HG02943 (cell line): ENCODE measurements around the gene PRKACB.
"Not testable (repeated sequence)": the region's sequence is repeated elsewhere in the genome, so short reads cannot be mapped to it uniquely, and the experiment has no call there.

Experiments
- ATAC-seq: cut with Tn5 transposase; IDR thresholded peaks from one replicate; pipeline ENCODE4 v1.9.1; 2021; ENCODE audit warnings: mild to moderate bottlenecking, low read depth, moderate library complexity; ENCODE audit not compliant: unreplicated experiment

Gene PRKACB

DNA sequence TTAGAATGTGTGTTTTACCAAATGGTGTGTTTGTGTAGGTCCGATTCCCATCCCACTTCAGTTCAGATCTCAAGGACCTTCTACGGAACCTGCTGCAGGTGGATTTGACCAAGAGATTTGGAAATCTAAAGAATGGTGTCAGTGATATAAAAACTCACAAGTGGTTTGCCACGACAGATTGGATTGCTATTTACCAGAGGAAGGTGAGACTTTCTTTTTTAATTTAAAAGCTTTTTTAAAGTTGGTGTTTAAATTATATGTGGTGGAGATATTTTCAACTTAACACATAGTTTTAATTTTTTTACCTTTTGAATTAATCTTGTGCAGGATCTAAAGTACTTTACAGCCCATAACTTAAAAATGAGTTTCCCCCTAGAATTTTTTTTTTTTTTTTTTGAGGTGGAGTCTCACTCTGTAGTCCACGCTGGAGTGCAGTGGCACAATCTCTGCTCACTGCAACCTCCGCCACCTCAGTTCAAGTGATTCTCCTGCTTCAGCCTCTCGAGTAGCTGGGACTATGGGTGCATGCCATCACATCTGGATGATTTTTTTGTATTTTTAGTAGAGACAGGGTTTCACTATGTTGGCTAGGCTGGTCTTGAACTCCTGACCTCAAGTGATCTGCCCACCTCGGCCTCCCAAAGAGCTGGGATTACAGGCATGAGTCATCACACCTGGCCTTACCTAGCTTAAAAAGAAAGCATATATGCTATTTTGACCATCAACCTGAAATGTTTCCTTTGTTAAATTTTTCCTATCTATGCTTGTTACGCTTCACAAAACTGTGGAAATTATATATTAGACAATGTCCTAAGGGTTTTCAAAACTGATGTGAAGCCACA is 70.3 kb downstream of the PRKACB start:
- ATAC-seq = no peak

DNA sequence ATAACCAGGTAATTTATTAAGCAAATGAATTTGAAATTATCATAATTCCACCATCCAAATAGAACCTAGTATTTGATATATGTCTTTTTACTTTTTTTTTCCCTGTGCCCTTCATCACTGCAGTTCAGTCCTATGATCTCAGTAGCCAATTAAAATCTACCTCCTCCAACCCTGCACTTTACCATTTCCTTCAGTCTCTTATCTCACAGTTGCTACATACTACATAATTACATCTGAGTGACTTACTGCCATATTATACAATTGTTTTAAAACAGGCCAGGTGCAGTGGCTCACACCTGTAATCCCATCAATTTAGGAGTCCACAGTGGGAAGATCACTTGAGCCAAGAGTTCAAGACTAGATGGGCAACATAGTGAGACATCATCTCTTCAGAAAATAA is 73.2 kb downstream of the PRKACB start:
- no peak for ATAC-seq

DNA sequence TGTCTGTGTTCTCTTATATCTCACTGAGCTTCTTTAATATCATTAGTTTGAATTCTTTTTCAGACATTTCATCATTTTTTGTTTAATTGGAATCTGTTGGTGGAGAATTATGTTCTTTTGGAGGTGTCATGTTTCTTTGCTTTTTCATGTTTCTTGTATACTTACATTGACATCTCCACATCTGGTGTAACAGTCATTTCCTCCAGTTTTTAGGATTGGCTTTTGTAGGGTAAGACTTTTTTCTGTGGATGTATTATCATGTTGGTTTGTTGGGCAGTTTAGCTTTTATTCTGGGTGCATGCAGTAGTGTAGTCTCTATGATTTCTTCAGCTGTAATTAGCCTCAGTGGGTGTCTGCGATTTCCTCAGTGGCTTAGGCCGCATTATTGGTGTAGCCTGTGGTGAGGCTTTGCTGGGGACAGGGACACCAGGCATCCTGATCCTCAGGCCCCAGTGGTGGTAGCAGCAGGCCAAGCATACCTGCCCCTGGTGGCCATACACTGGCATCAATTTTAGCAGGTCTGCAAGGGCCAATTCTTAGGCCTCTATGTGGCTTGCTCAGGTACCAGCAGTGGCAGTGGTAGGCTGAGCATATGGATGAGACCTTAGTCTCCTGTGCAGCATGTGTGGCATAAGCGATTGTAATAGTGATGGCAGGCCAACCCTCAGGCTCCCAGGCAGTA is 79.8 kb downstream of the PRKACB start:
- no peak for ATAC-seq

DNA sequence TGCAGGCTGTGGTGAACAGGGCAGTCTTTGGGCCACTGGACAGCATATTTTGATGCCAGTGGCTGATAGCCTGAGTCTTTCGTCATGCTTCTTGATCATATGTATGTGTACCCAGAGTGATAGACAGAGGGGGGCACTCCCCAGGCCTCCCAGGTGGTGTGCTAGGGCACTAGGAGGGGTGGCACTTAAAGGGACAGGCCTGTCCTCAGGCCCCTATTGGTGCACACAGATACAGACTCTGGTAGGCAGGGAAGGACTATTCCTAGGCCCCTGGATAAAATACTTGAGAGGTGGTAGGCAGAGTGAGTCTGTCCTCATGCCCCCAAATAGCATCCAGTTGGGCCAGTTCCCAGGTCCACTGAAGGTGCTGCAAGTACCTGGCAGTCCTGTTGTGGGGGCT is 80.8 kb downstream of the PRKACB start:
- ATAC-seq = no peak

DNA sequence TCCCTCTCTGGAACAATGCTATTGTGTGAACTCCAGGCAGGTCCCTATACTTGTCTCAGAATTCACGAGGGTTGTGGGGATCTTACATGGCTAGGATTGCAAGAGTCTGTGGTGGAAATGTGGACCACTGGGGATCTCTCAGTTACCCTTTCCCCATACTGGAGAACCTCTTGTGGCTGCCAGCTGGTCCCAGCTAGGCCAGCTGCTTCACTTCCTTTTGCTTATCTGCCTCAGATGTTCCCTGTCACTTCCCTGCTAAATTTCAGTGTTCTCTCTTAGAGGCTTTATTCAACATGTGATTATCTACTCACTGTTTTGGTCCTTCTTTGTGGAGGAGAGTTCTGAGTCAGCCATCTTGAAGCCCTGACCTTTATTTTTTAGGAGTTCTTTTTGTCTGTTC is 81.6 kb downstream of the PRKACB start:
- no peak for ATAC-seq

DNA sequence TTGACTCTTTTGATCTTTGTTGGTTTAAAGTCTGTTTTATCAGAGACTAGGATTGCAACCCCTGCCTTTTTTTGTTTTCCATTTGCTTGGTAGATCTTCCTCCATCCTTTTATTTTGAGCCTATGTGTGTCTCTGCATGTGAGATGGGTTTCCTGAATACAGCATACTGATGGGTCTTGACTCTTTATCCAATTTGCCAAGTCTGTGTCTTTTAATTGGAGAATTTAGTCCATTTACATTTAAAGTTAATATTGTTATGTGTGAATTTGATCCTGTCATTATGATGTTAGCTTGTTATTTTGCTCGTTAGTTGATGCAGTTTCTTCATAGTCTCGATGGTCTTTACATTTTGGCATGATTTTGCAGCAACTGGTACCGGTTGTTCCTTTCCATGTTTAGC is 88.6 kb downstream of the PRKACB start:
- ATAC-seq = not testable (repeated sequence)

DNA sequence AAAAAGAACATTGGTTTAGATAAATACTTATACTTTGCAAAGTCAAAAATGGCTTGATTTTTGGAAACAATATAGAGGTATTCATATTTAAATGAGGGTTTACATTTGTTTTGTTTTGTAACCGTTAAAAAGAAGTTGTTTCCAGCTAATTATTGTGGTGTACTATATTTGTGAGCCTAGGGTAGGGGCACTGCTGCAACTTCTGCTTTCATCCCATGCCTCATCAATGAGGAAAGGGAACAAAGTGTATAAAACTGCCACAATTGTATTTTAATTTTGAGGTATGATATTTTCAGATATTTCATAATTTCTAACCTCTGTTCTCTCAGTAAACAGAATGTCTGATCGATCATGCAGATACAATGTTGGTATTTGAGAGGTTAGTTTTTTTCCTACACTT is 92.2 kb downstream of the PRKACB start:
- ATAC-seq = no peak

DNA sequence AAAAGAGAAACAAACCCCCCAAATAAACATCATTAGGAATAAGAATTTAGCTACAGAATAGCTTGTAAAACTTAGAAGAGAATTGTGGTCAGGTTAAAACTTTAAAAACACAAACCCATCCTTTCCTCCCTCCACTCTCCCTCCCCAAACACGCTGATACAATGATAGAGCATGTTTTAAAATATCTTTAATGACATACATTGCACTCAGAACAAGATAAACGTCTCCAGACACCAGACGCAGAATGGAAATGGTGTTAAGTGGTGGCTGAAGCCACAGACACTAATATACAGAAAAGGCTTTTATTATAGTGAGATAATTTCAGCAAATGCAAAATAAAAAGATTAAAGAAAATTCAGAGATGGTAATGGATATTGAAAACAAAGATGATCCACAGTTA is 98.6 kb downstream of the PRKACB start:
- ATAC-seq = no peak

DNA sequence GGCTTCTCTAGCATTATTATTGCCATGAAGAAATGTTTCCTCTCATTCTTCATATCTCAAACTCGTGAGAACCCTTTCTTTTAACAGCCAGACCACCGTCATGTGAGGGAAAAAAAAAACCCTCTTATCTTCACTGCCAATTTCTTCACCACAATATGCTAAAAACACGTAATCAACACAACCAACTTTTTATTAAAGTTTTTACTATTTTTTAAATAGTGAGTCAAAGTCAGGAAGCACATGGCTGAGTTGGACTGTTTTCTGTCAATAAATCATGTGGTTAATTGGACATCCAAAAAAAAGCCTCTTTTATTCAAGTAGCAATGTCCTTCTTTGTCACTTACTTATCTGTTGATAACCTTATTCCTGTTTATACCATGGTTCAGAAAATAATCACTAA is 101.5 kb downstream of the PRKACB start:
- ATAC-seq = no peak

DNA sequence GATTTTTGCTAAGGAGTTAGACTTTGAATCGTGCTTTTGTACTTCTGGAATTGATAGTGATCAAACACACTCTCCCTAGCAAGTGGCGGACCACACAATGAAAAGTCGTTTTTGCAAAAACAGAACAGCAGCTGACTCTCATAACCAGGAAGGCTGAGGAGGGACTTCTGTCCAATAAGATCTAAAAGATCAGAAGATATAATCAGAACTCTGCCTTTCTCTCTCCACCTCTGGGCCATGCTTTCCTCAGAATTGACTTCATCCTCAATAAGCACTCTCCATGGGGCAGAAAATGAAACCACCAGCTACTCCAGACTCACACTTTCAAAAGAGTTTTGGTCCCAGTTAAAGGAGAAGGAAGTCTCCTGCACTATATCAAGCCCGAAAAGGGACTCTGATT is 102.1 kb downstream of the PRKACB start:
- ATAC-seq = no peak

DNA sequence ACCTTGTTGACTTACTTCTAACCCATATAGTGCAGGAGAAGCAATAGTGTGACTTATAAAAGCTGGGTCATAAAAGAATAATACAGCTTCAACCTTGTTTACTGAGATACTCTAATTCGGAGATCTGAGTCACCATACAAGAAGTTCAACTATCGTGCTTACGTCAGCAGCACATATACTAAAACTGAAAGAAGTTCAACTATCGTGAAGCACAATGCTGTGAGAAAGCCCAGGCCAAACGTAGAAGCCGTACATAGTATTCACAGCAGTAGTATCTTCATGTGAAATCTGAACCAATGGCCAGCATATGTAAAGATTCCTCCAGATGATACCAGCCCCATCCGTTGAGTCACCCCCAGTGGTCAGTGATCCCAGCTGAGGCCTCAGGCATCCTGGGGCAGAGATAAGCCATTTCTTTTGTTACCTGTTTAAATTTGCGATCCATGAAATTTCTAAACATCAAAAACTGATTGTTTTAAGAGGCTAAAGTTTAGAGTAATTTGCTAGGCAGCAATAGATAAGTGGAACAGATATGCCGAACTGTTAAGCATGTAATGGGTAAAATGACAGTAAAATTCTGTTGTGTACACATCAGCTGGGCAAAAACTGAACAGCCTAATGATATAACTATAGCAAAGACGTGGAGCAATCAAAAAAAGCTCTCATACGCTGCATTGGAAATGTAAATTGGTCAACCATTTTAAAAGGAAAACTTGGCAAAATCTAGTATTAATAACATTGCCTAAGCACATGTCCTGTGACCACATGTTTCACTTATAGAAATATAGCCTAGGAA is 103.6 kb downstream of the PRKACB start:
- ATAC-seq = no peak

DNA sequence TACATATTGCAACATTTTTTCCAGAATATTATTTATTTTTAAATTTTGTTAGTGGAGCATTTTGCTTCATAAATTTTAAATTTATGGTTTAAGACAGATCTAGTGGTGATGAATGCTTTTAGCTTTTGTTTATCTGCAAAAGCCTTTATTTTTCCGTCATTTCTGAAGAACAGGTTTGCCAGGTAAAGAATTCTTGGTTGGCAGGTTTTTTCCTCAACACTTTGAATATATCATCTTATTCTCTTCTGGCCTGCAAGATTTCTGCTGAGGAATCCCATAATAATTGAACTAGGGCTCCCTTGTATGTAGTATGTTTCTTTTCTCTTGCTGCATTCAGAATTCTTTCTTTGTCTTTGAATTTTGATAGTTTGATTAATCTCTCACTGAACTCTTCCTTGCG is 106.6 kb downstream of the PRKACB start:
- ATAC-seq = no peak

DNA sequence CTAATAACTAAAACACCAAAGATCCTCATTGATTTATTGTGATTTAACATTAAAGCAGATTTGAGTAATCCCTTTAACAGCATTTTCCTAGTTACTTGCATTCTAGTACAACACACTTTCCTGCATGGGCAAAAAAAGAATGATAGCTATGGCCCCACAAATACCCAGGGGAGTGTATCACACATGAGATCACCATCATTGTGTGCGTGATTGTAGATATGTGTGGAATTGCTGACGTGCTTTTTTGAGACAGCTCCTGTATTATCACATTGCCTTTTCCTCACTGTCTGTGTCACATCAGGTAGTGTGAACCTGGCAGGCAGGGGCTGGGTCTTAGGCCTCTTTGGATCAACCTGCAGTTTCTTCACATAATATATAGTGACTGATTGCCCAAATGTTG is 109.0 kb downstream of the PRKACB start:
- ATAC-seq = no peak

DNA sequence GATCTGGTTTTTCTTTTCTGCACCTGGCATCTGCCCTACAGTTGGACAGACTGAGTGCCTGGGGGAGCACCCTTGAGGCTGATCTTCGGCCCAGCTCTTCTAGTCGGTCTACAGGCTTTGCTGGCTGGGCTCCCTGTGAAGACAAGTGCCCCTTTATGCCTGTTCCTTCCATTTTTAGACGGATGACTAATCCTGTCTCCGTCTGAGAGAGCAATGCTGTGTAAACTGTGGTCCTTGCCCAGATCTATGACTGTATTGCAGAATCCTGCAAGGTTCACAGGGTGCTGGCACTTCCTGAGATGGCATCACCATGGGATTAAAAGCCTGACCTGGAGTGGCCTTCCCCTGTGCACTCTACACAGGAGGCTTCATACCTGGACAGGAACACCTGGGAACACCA is 109.8 kb downstream of the PRKACB start:
- no peak for ATAC-seq

DNA sequence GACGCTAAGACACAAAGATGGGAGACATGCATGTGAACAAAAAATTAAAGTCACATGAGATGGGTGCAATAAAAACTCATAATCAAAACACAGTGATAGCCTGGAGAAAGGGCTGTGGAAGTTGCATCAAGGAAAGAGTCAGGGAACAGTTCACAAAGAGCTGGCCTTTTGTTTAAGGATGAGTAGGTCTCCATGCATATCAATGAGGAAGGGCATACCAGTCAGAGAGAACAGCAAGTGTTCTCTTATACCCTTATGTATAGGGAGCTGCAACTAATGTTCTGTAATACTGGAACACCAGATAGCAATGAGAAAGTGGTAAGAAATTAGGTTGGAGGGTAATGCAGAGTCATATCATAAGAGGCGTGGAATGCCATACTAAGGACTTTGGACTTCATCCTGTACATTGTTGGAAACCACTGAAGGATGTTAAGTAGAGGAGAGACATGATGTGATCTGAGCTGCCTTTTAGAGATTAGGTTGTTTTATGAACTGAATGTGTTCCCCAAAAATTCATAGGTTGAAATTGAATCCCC is 110.7 kb downstream of the PRKACB start:
- no peak for ATAC-seq

DNA sequence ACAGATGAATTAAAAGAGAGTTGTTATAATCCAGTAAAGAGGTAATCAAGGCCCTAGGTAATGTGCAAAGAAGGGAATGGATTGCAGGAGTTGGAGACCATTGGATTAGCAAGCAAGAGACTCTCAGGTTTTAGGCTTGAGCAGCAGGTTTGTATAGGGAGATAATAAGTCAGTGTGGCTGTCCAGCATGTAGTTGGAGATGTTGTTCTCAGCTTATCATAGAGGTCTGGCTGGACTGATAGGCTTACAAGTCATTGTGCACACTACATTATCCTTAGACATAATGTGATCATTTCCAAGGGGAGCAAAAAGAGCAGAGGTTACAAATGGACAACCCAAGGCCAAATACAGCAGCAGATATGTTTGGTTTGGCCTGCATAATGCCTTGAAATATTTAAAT is 111.5 kb downstream of the PRKACB start:
- no peak for ATAC-seq

DNA sequence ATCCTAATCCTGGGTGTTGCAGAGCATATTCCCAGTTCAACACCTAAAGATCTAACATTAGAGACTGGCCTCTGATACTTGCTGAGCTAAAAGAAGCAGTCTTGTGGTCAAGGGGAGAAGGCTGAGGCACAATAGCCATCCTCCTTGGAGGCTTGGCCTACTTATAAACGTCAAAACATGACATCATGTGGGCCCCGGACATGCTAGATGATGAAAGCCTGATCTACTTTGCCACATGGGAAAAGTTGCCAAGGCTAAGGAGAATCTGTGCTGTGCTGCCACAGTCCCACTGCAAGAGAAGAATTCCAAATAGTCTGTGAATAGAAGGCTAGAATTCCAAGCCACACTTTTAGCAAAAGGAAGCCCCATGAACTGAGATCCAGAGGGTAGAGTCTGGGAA is 113.5 kb downstream of the PRKACB start:
- no peak for ATAC-seq

DNA sequence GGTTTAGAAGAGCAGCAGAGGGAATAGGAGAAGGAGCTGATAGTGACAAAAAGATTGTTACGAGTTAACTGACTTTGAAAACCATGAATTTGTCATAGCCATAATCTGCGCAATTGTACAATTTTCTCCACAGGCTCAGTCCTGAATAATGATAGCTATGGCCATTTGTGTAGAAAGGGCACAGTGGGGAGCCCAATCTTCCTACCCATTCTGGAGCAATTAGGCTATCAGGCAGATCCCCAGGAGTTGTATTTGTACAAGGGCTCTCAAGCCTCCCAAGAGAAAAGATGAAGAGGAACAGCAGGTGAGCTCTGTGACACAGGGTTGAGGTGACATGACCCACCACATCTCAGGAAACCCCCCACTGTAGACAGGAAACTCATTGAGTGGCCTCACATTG is 115.3 kb downstream of the PRKACB start:
- no peak for ATAC-seq

DNA sequence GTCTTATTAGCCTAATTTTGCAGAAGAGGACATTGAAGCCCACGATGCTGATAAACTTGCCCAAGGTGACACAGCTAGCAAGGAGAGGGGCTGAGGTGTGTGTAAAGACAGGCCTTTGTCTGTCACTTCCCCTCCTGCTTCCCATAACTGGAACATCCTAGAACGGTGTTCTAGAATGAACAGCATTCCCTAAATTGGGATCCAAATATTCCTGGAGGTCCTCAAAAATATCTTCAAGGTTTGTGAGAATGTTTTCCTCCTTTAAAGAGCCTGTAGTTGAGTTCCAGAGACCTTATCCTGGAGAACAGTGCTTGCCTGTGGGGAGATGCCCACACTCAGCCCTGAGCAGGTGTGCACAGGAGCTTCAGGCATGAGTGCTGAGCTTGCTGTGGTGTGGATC is 115.9 kb downstream of the PRKACB start:
- no peak for ATAC-seq

DNA sequence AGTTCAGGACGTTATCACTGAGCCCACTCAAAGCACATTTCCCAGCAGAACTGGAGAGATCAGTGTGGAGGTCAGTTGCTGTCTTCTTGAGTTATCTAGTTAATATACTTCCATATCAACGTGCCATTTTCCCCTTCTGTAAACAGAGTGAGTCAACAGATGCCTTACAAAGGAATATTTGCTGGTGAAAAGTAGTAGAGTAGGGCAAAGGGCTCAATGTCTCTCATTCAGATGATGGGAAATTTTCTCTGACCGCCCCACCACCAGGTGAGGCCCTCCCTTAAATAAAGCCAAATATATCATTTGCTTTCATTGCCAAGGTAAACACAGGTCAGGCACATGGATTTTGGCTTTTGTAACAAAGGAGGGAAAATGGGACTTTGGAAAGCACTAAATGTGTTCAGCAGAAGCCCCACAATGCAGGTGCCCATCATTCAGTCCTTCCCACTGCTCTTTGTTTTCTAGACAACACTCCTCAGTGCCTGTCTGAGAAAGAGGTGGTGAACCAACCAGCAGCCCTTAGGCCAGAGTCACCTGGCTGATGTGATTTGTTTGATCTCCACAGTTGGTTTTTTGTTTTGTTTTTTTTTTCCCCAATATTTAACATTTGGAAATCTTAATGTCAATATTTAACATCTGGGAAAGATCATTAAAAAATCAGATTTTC is 116.9 kb downstream of the PRKACB start:
- ATAC-seq = no peak

DNA sequence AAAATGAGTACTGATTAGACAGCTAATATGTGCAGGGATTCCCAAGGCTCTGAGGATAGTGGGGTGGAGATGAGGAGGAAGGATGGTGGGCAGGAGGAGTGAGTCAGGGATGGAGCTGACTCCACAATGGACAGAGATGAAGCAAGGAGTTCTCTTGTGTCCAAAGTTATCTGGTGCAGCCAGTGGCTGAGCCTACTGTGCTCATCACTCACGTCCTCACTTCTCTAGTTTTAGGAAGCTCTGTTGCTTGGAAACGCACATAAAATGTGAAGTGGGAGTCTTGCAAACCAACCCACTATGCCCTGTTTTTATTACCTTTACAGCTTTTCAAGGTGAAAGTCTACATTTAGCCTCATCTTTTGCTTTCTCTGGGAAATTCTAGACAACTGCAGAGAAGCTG is 120.9 kb downstream of the PRKACB start:
- no peak for ATAC-seq
